Sigmoid colon (tissue), 7 donors: ENCODE measurements around the gene XAB2. TPM values are rescaled to one million over a fixed set of nuclear protein-coding genes. Genes with fewer than 3 reads are reported as not detected.

Source experiments
- DNase-seq: peaks from one replicate; pipeline ENCODE4 v3.0.0-alpha.2; 2019
- H3K27ac ChIP-seq, 4 donors: fragments of 200-600 bp; sonication (generic); one replicate each; pipeline ENCODE4 v1.5.1; 2016 to 2019; ENCODE audit warnings: mild to moderate bottlenecking in 1 of 4
- H3K27me3 ChIP-seq, 3 donors: fragments of 200-600 bp; sonication (generic); one replicate each; pipeline ENCODE4 v1.5.1; 2019; ENCODE audit warnings: mild to moderate bottlenecking in 1 of 3
- H3K36me3 ChIP-seq, 4 donors: fragments of 200-600 bp; sonication (generic); one replicate each; pipeline ENCODE4 v1.5.1; 2016 to 2019
- H3K4me1 ChIP-seq, 4 donors: fragments of 200-600 bp; sonication (generic); one replicate each; pipeline ENCODE4 v1.5.1; 2017 to 2019
- H3K4me3 ChIP-seq, 4 donors: fragments of 200-600 bp; sonication (generic); one replicate each; pipeline ENCODE4 v1.5.1; 2017 to 2019; ENCODE audit warnings: mild to moderate bottlenecking in 2 of 4, moderate library complexity in 1 of 4
- H3K9me3 ChIP-seq, 4 donors: fragments of 200-600 bp in 3 of 4; sonication (generic) in 3 of 4; one replicate each; pipeline versions ENCODE4 v1.5.1 to v1.6.1; 2013 to 2019
- CTCF ChIP-seq, 4 experiments: fragments of 450-650 bp in 3 of 4; fragments of 200-600 bp in 1 of 4; IDR thresholded peaks; one replicate each; pipeline ENCODE4 v1.5.1; 2016 to 2019; ENCODE audit warnings: antibody characterized with exemption in 4 of 4, mild to moderate bottlenecking in 3 of 4, moderate library complexity in 2 of 4
- EP300 ChIP-seq, 4 donors: sonication (generic); formaldehyde crosslinking; IDR thresholded peaks; one replicate each; pipeline ENCODE4 v1.6.1; 2017; ENCODE audit warnings: antibody characterized with exemption in 4 of 4
- POLR2A ChIP-seq, 2 donors: fragments of 450-650 bp; IDR thresholded peaks; one replicate each; pipeline ENCODE4 v1.6.1; 2016; ENCODE audit warnings: antibody characterized with exemption in 2 of 2, mild to moderate bottlenecking in 2 of 2, moderate library complexity in 2 of 2
- POLR2AphosphoS5 ChIP-seq, 4 donors: sonication (generic); formaldehyde crosslinking; IDR thresholded peaks; one replicate each; pipeline ENCODE4 v1.6.1; 2017; ENCODE audit warnings: antibody characterized with exemption in 4 of 4
- WGBS, 2 donors: extraction: QIAGEN DNeasy Blood & Tissue Kit; methylation state at CpG; one replicate each; pipeline ENCODE4 v1.1.7; 2013; 5-methylcytosine and 5-hydroxymethylcytosine counted together
- intact Hi-C: fragments of 100-400 bp; cut with DNase I; formaldehyde crosslinking; loops from one replicate; pipeline ENCODE4 v1.15.1; 2023
- polyA plus RNA-seq, 3 donors: library from polyadenylated mRNA; stranded (reverse); fragments of 200-250 nt; gene quantifications; one replicate each; pipeline ENCODE4 v1.2.3, GENCODE V29; 2013
- total RNA-seq, 4 donors: library from RNA; depleted of rRNA; stranded (reverse); fragments of >200 nt; gene quantifications; one replicate each; pipeline ENCODE4 v1.1.0, GENCODE V29; 2016
- donor health status: healthy with polysubstance abuse.
- donor health status: Bipolar disorder and iron deficiency.
- donor health status: healthy.

The XAB2 gene
- total and polyA plus RNA-seq, 7 donors, result 9.7 to 38.3 (median 29.9) TPM

- Histone ChIP-seq H3K27ac (no peak overlapping the region), H3K9me3 (no peaks in the 10 kb centered on the region), H3K27me3 (peaks cover 0 to 40% (median 20%) of the 10 kb centered on the region in 3 donors), H3K4me1 (no peaks in the 10 kb centered on the region), H3K4me3 (no peak overlapping the region), H3K36me3 (no peaks in the 10 kb centered on the region)
- intact Hi-C loops, result no loop called here
- WGBS, 2 donors, result 33 to 42% methylated on average over 9 of the region's 9 CpGs
- no peak for DNase-seq
- TF ChIP-seq EP300 (IDR thresholded peaks at IDR 0.05), result no peak
- TF ChIP-seq CTCF (IDR thresholded peaks at IDR 0.05), result no peak
These were observed 40.3 kb upstream of the XAB2 start for GRCh38 chr19:7669641-7670040.

GRCh38 chr19:7668842-7669241 is 39.5 kb upstream of the XAB2 start, which contains the start of gene RETN:
Gene RETN (plus strand): TSS chr19:7669049. CDS start chr19:7669327, 278 bp downstream.
- WGBS, 2 donors, result 70 to 71% methylated on average over 9 of the region's 9 CpGs

GRCh38 chr19:7665076-7665475 is 35.7 kb upstream of the XAB2 start:
- intact Hi-C loops, result no loop called here
- TF ChIP-seq EP300 (IDR thresholded peaks at IDR 0.05) (no peak), POLR2AphosphoS5 (IDR thresholded peaks at IDR 0.05) (no peak), POLR2A (IDR thresholded peaks at IDR 0.05) (no peak), CTCF (IDR thresholded peaks at IDR 0.05) (no peak)
- Histone ChIP-seq H3K4me3 (no peak overlapping the region), H3K27me3 (peaks cover 0 to 27% (median 18%) of the 10 kb centered on the region in 3 donors), H3K27ac (no peak overlapping the region), H3K9me3 (no peaks in the 10 kb centered on the region), H3K4me1 (no peaks in the 10 kb centered on the region), H3K36me3 (no peaks in the 10 kb centered on the region)
- no peak for DNase-seq
- WGBS, 2 donors, result 34 to 69% methylated on average over 4 of the region's 4 CpGs

More at GRCh38 chr19:7668842-7669241, 39.5 kb upstream of the XAB2 start, which contains the start of gene RETN:
- DNase-seq, result no peak
- intact Hi-C loops, result no loop called here
- Histone ChIP-seq H3K36me3 (no peaks in the 10 kb centered on the region), H3K4me1 (no peaks in the 10 kb centered on the region), H3K27ac (no peak within 1 kb of the TSS), H3K4me3 (no peak within 1 kb of the TSS), H3K9me3 (no peaks in the 10 kb centered on the region), H3K27me3 (peaks cover 0 to 40% (median 20%) of the 10 kb centered on the region in 3 donors)
- no peak for TF ChIP-seq EP300 (IDR thresholded peaks at IDR 0.05)
- no peak for TF ChIP-seq CTCF (IDR thresholded peaks at IDR 0.05)
- no peak for TF ChIP-seq POLR2A (IDR thresholded peaks at IDR 0.05)
- TF ChIP-seq POLR2AphosphoS5 (IDR thresholded peaks at IDR 0.05), result no peak

GRCh38 chr19:7663706-7664105 is 34.4 kb upstream of the XAB2 start:
- no peaks in the 10 kb centered on the region for H3K4me1 ChIP-seq
- intact Hi-C loops, result no loop called here
- H3K9me3 ChIP-seq, result no peaks in the 10 kb centered on the region
- peaks cover 0 to 15% (median 9%) of the 10 kb centered on the region in 3 donors for H3K27me3 ChIP-seq
- H3K27ac ChIP-seq, result no peak overlapping the region
- H3K4me3 ChIP-seq, result no peak overlapping the region
- DNase-seq, result no peak
- no peaks in the 10 kb centered on the region for H3K36me3 ChIP-seq
- TF ChIP-seq POLR2A (IDR thresholded peaks at IDR 0.05), result no peak
- TF ChIP-seq CTCF (IDR thresholded peaks at IDR 0.05), result no peak
- no peak for TF ChIP-seq EP300 (IDR thresholded peaks at IDR 0.05)
- no peak for TF ChIP-seq POLR2AphosphoS5 (IDR thresholded peaks at IDR 0.05)
- WGBS, 2 donors, result 77 to 87% methylated on average over 7 of the region's 7 CpGs

- no peaks in the 10 kb centered on the region for H3K36me3 ChIP-seq
- H3K4me3 ChIP-seq, result no peak overlapping the region
- TF ChIP-seq CTCF (IDR thresholded peaks at IDR 0.05) (no peak), EP300 (IDR thresholded peaks at IDR 0.05) (no peak), POLR2AphosphoS5 (IDR thresholded peaks at IDR 0.05) (no peak), POLR2A (IDR thresholded peaks at IDR 0.05) (no peak)
- WGBS, 2 donors, result 36 to 80% methylated on average over 14 of the region's 14 CpGs
- peaks cover 0 to 11% (median 9%) of the 10 kb centered on the region in 3 donors for H3K27me3 ChIP-seq
- no peak for DNase-seq
- H3K27ac ChIP-seq, result no peak overlapping the region
- intact Hi-C loops, result no loop called here
- H3K9me3 ChIP-seq, result no peaks in the 10 kb centered on the region
- H3K4me1 ChIP-seq, result no peaks in the 10 kb centered on the region
These were observed 33.3 kb upstream of the XAB2 start for GRCh38 chr19:7662657-7663056.
